ENCODE data around the gene PDLIM7.

Gene PDLIM7

DNA sequence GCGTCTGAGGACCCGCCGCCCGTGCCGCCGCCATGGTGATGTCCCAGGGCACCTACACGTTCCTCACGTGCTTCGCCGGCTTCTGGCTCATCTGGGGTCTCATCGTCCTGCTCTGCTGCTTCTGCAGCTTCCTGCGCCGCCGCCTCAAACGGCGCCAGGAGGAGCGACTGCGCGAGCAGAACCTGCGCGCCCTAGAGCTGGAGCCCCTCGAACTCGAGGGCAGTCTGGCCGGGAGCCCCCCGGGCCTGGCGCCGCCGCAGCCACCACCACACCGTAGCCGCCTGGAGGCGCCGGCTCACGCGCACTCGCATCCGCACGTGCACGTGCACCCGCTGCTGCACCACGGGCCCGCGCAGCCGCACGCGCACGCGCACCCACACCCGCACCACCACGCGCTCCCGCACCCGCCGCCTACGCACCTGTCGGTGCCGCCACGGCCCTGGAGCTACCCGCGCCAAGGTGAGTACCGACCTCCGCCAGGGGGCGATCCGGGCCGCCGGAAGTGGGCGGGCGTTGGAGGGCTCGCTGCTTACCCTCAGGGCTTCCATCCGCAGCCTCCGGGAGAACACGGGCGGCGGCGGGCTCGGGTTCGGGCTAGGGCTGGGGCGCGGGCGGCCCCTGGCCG lies 42.3 kb downstream of the PDLIM7 start:
- peak; percentile 88 to 92 (median 90) for DNase-seq

- DNase-seq, result peak; percentile 87 to 94 (median 88)
These were observed 42.9 kb downstream of the PDLIM7 start for GRCh38 chr5:177454397-177455035.

DNA sequence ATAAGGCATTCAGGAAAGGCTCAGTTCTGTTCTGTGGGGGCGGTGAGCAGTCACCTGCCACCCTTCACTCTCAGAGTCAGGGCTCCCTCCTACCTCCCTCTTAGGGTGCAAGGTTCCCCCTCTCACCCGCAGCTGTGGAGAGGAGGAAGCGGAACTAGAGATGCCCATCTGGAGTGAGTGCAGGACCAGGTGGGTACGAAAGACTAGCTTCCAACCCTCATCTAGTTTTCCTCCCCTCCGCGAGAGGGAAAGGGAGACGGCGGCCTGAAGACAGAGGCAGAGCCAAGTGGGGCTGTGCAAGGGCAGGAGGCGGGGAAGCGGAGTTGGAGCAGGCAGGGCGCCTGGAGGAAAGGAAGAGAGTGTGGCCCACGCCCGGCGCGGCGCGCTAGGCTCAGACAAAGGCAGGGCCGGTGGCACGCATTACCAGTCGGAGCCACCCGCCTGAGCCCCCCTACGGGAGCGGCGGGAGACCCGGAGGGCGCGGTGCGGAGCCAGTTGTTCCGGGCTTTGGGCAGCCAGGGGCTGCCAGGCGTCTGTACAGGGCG lies 43.5 kb downstream of the PDLIM7 start:
- DNase-seq, result no peak

DNA sequence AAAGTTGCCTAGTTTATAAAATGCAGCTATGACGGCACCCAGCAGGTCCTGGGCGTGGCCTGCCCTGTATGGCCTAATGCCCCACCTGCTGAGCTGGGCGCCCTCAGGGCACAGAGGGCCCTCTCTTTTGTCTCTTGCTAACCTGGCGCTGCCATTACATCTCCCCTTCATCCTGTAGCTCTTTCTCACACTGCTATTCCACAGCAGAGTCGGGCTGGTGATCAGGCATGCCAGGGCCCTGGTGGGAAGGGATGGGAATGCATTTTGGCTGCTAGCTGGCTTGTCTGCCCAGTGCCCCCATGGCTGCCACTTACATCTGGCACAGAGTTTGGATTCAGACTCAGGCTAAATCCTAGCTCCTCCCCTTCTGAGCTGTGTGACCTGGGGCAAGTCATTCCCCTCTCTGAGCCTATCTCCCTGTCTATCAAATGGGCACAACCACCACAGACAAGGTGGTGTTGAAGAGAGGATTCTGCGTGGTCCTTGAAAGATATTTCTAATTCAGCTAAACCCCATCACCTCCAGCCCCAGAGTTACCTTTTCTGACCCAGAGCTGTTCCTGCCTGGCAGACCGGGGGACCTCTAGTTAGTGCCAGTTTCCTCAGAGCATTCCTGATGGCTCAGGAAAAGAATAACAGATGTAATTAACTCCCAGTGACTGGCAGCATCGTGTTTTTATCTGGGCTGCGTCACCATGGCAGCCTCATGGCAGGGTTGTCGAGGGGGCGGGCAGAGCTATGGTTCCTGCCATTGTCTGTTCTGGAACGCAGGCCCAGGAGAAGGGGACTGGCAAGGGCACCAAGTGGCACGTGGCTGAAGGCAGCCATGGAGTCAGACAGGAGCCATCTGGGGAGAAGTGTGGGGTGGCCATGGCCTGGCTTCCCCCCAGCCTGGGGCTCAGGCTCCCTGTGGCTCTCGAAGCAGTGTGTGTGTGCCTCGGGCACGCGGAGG lies 44.4 kb downstream of the PDLIM7 start:
- no peak for DNase-seq

GRCh38 chr5:177450667-177451424 lies 46.6 kb downstream of the PDLIM7 start:
- no peak for DNase-seq

- DNase-seq, result no peak
These were observed 48.0 kb downstream of the PDLIM7 start for GRCh38 chr5:177449140-177450061.

GRCh38 chr5:177448244-177448950 lies 49.0 kb downstream of the PDLIM7 start:
- no peak for DNase-seq

GRCh38 chr5:177447611-177448243 lies 49.7 kb downstream of the PDLIM7 start:
- no peak for DNase-seq

DNA sequence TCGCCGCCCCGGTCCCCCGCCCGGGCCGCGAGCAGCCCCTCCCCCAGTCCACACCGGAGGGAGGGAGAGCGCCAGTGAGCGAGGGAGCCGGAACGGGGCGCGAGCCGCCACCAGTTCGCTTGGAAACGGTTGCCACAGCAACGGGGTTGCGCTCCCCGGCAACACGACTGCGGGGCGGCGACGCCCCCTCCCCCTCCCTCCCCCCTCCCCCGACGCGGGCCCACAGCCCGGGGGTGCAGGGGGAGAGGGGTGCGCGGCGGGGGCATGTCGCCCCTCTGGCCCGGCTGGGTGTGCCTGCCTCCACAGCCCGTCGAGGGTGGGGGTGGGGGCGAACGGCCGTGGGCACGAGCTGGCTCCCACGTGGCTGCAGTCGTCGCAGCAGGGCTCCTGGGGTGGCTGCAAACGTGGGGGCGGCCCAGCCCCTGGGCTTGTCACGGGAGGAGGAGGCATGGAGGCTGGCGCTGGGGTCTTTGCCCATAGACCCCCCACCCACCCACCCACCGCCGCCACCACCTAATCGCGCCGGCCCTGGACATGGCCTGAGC lies 50.3 kb downstream of the PDLIM7 start:
- peak in 3 of 4 experiments; percentile 33 to 62 (median 50) for DNase-seq

- peak; percentile 45 to 69 (median 65) for DNase-seq
These were observed 51.0 kb downstream of the PDLIM7 start, which contains the start of gene PRR7 for GRCh38 chr5:177446200-177447065. TSS of gene PRR7 (plus strand) at chr5:177446814. CDS start at chr5:177455068, 8,254 bp downstream.

- DNase-seq, result no peak
These were observed 51.5 kb downstream of the PDLIM7 start for GRCh38 chr5:177445917-177446199.

- DNase-seq, result no peak
These were observed 52.1 kb downstream of the PDLIM7 start for GRCh38 chr5:177445052-177445916.

DNA sequence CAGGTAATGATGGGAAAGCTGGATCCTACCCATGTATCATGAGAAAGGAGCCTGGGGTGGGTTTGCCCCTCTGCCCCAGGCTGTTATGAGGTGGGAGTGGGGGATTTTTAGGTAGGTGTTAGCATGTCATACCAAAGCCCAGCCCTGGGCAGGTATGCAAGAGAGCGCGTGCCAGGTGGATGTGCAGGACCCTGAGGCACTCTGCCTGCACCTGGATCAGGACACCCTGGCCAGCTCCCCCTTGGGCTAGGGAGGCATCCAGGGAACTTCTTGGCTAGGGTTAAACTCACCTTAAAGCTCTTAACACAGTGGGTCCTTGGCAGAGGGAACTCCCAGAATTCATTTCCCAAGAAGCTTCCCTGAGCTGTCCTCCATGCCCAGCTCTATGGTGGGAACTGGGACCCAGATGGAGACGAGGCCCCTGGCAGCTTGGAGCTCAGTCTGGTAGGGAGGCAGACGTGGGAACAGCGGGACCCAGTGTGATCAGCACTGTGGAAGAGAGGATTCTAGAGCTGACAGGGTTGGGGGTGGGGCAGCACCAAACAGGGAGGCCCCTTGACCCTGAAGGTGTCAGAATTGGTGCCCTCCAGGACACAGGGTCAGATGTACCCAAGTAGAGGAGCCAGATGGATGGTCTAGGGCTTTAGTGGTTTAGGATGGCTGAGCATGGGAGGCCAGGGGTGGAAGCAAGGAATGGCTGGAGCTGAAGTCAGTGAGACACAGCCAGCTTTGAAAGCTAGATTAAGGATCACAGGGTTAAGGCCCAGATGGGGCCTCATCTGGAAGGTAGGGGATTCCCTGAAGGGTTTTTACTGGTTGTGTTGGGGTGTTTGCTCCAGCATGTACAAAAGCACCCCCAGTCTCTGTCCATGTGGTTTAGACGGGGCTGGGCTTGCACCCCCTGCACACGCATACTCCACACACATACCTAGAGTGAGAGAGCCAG lies 53.0 kb downstream of the PDLIM7 start:
- no peak for DNase-seq

DNA sequence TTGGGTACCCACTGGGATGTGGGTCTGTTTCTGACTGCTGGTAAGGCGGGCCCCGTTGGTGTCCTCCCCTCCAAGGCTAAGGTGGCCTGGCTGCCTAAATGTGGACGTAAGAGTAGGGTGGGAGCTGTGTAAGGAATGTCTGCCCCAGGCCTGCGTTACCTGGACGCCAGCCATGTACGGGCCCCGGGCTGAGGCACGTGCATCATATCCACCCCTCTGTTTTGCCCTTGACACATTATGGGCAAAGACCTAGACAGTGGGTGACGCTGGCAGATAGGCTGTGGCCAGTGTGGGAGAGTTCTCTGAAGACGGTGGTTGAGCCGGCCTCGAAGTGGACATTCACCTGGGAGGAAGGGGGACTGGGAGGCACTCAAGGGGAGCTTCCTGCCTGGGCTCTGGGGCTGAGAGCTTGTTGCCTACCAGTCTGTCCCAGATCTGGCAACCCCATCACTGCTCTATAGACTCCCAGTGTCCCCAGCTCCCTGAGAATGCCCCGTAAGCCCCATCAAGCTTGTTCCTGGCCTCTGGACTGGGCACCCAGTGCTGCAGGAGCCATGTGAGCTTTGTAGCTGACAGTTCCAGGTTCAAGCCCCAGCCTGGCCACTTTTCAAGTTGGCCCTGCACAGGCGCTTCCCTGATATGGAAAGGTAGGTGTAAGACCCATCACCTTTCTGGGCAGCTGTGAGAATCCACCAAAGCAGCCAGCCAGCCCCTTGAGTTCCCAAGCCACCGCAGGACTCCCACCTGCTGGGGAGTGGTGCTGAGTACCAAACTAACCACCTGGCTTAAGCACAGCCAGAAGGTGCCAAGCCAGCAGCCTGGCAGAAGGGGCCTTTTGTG lies 54.0 kb downstream of the PDLIM7 start:
- no peak for DNase-seq

DNA sequence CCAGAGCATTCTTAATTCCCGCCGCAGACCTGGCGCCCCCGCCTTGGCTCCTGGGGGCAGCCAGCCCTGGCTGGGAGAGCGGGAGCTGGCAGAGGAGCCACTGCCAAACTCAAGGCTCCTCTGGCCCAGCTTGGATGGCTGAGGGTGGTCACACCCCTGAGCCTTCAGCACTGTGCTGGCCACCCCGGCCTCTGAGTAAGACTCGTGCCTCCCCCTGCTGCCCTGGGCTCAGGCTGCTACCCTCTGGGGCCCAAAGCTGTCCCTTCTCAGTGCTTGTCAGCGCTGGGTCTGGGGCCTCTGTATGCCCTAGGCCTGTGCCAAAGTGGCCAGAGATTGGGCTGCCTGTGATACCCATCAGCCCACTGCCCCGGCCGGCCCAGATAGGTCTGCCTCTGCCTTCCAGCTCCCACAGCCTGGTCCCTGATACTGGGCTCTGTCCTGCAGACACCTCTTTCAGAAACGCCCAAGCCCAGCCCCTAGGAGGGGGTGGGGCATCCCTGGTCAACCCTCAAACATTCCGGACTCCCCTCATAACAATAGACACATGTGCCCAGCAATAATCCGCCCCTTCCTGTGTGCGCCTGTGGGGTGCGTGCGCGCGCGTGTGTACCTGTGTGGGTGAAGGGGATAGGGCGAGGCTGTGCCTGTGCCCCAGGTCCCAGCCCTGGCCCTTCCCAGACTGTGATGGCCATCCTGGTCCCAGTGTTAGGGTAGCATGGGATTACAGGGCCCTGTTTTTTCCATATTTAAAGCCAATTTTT lies 55.2 kb downstream of the PDLIM7 start:
- DNase-seq, result no peak
